NCI-H460 (cell line): Measurements from ENCODE around the gene TET3. TPM values are rescaled to one million over a fixed set of nuclear protein-coding genes. Genes with fewer than 3 reads are reported as not detected.

Source experiments
- DNase-seq: peaks from one replicate; pipeline ENCODE4 v3.0.0-alpha.2; 2016; ENCODE audit warnings: low read depth; ENCODE audit errors: extremely low read depth
- small RNA-seq, 2 experiments: library from RNA; depleted of rRNA; stranded (forward); fragments of <200 nt; gene quantifications; one replicate each; pipeline ENCODE3, GENCODE V24; 2014
- total RNA-seq: library from RNA; depleted of rRNA; stranded (reverse); fragments of >200 nt; shearing (Covaris generic); gene quantifications from 2 replicates; pipeline ENCODE4 v1.2.3, GENCODE V29; 2014; rRNA removed

TET3 gene
- total RNA-seq, 1 experiment from 2014 or later: 6.1 TPM

DNA sequence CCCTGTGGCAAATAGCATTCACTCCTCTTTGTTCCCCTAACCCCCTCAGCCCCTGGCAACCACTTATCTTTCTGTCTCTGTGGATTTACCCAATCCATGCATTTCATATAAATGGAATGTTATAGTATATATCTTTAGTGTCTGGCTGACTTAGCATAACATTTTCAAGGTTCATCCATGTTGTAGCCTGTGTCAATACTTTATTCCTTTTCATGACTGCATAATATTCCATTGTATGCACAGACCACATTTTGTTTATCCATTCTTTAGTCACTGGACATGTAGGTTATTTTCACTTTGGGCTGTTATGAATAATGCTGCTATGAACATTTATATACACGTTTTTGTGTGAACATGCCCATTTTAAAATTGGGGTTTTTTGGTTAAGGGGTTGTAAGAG, 42.8 kb downstream of the TET3 start:
- no peak for DNase-seq

DNA sequence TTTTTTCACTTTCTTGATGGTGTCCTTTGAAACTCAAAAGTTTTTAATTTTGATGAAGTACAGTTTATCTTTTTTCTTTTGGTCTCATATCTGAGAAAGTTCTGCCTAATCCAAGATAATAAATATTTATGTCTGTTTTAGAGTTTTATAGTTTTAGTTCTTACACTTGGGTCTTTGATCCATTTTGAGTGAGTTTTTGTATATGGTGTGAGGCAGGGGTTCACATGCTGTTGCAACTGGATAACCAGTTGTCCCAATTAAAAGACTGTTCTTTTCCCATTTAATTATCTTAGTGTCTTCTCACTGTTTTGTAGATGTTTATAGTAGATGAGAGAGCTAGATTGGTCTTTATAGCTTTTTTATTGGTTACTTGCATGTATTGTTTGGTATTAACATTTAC, 43.6 kb downstream of the TET3 start:
- no peak for DNase-seq

DNA sequence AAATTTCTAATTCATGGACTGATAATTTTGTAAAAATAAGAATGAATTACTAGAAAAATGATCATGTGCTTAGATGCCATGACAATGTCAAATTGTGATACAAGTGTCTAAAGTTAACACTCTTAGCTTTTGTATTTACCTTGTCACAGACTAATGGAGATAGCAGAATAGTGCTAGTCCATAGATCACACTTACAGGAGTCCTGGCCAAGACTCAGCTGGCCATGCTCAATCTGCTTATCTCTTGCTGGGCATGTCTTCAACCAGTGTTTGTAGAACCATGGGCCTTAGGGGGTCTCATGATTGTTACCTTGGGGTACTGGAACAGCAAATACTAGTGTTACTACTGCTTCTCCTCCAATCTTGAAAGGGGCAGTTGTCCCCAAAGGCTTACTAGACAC, 44.0 kb downstream of the TET3 start:
- no peak for DNase-seq

DNA sequence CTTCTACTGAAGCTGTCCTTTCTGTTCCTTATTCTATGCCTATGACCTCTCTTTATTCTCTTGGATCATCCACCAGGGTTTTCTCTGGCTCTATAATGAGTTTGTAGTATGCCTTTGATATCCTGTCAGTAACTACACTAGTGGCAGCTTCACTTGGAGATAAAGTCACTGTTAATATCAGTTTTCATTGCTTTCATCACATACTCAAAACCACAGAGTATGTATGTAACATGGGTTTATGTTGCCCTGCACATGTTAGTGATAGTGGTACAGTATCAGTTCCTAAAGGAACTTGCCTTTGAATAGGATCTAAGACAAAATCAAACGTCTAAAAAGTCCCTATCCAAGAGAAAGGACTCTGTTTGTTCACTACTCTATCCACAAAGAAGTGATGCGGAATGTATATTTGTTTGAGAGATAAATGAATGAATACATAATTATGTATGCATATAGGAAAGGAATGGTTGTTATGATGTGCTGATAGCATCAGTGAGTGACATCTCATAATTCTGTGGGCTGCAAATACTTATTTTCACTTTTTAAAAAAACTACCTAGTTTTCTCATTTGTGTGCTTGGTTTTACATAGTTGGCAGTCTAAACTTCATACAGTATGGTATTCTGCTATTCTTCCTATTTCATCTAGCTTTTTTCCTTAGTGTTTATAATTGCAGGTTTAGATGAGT, 45.1 kb downstream of the TET3 start:
- no peak for DNase-seq

DNA sequence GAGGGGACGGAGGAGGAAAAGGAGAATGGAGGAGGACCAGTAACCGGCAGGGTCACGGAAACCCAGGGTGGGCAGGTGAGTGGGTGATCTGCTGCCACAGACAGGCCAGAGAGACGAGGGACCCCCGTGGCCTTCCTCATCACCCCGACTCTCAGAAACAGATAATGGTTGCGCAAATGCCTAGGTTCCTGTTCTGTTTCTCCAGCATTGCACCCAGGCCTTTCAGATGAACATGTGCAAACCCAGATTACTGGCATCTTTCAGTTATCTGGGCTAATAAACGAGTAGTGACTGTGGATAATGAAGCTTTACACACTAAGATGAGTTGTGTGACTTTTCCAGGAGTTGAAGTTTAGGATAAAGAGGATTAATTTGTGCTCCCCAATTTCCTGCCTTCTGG, 46.5 kb downstream of the TET3 start:
- DNase-seq: no peak

DNA sequence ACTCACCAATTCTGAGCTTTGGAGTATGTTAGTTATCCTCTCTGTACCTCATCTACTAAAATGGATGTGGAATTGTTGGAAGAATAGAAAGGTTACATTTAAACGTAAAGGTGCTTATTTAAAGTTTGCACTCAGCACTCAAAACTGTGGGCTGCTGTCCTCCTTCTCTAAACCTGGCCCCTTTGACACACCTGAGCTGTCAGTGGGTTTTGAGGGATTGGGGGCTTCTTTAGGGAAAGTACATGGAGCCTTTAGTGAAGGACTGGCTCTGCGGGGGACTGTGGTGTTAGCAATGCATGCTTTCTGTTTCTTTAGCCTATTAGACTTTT, 47.2 kb downstream of the TET3 start:
- DNase-seq: no peak

DNA sequence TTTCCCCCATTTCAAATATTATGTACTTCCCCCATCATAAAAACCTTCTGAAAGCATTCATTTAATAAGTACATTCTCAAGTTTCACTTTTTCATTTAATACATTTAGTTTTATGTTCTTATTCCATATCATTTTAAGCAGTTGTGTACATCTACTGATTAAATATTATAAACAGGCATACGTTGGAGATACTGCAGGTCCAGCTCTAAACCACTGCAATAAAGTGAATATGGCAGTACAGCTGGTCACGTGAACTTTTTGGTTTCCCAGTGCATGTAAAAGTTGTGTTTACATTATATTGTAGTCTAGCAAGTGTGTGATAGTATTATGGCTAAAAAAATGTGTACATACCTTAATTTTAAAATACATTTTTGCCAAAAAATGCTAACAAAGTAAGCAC, 48.7 kb downstream of the TET3 start:
- no peak for DNase-seq

Small RNA genes lying within 50 kb of the gene (small RNA-seq; reads per million reads assigned to genes)
- gene AC110801.1 (0 reads per million in 2 experiments), gene RNA5SP97 (0 reads per million in 2 experiments)

Other genes with a start within 250 kb of the TET3 start
- gene TPRKB, start 247.6 kb upstream of the TET3 start, total RNA-seq: 84.2 and 92.3 TPM in 2 replicates
- 35.0 and 36.6 TPM in 2 replicates for gene DUSP11, start 204.8 kb upstream of the TET3 start, total RNA-seq
- not detected in 2 replicates for gene C2orf78, start 200.7 kb upstream of the TET3 start, total RNA-seq
- 81.2 and 88.6 TPM in 2 replicates for gene STAMBP, start 155.9 kb upstream of the TET3 start, total RNA-seq
- gene ACTG2, start 91.9 kb upstream of the TET3 start, total RNA-seq: not detected in 2 replicates
- gene DGUOK, start 58.0 kb upstream of the TET3 start, total RNA-seq: 151 and 159 TPM in 2 replicates
- gene BOLA3, start 163.0 kb downstream of the TET3 start, total RNA-seq: 163 and 194 TPM in 2 replicates
- gene MOB1A, start 194.0 kb downstream of the TET3 start, total RNA-seq: 115 and 117 TPM in 2 replicates
- gene MTHFD2, start 213.7 kb downstream of the TET3 start, total RNA-seq: 893 and 898 TPM in 2 replicates